AG04450 (cell line): Measurements from ENCODE around the gene KIAA1958. TPM values are rescaled to one million over a fixed set of nuclear protein-coding genes. Genes with fewer than 3 reads are reported as not detected.

Source experiments
- CTCF ChIA-PET: fragments of 300-600, 350-600 bp; formaldehyde crosslinking; extraction: SDS; loops from one replicate; lab custom pipeline; 2022; ENCODE audit warnings: antibody characterized with exemption, inconsistent platforms; lab: Charles Lee
- POLR2A ChIA-PET: fragments of 350-600 bp; formaldehyde crosslinking; extraction: SDS; loops from one replicate; lab custom pipeline; 2021; ENCODE audit warnings: antibody characterized with exemption, inconsistent platforms; lab: Yijun Ruan, JAX
- DNase-seq: peaks from one replicate; pipeline ENCODE4 v3.0.0-alpha.2; 2011; ENCODE audit warnings: low read depth, low spot score
- H3K27ac ChIP-seq: one replicate; pipeline ENCODE4 v1.5.1; 2012; ENCODE audit warnings: low read depth, low read length, control low read depth
- H3K27me3 ChIP-seq: one replicate; pipeline ENCODE4 v1.6.0; 2012; ENCODE audit warnings: low read length; ENCODE audit not compliant: control insufficient read depth, insufficient read depth
- H3K4me3 ChIP-seq: 2 replicates; pipeline ENCODE4 v1.5.1; 2011; ENCODE audit warnings: mild to moderate bottlenecking, low read depth, low read length, control low read depth
- H3K9me3 ChIP-seq: 2 replicates; pipeline ENCODE4 v1.5.1; 2012; ENCODE audit warnings: low read length; ENCODE audit not compliant: control insufficient read depth, insufficient read depth
- CTCF ChIP-seq: IDR thresholded peaks from 2 replicates; pipeline ENCODE4 v1.5.1; 2011; ENCODE audit warnings: low read depth, low read length, control low read depth, inconsistent platforms
- polyA plus RNA-seq: library from polyadenylated mRNA; depleted of rRNA; stranded (reverse); fragments of >200 nt; gene quantifications from 2 replicates; pipeline ENCODE4 v1.2.3, GENCODE V29; 2011

KIAA1958 gene
- polyA plus RNA-seq, 1 experiment: 0.88 TPM

- Histone ChIP-seq H3K27me3 (no peaks in the 10 kb centered on the region), H3K27ac (no peak overlapping the region), H3K4me3 (no peak overlapping the region), H3K9me3 (no peaks in the 10 kb centered on the region)
- no peak for TF ChIP-seq CTCF
- POLR2A ChIA-PET: interaction anchor here (0.6 kb wide), 1 partner anchor 9 kb away, joined by 3 read pairs; no protein-coding TSS in a partner anchor
- CTCF ChIA-PET: no interaction called here
- DNase-seq: no peak
Measured at GRCh38 chr9:112501287-112501686, 14.7 kb downstream of the KIAA1958 start.

GRCh38 chr9:112502175-112502946 lies 15.7 kb downstream of the KIAA1958 start:
- TF ChIP-seq CTCF: no peak
- no peaks in the 10 kb centered on the region for H3K9me3 ChIP-seq
- ChIA-PET POLR2A (no interaction called here), CTCF (no interaction called here)
- H3K27me3 ChIP-seq: no peaks in the 10 kb centered on the region
- DNase-seq: no peak
- no peak overlapping the region for H3K4me3 ChIP-seq
- H3K27ac ChIP-seq: no peak overlapping the region

DNA sequence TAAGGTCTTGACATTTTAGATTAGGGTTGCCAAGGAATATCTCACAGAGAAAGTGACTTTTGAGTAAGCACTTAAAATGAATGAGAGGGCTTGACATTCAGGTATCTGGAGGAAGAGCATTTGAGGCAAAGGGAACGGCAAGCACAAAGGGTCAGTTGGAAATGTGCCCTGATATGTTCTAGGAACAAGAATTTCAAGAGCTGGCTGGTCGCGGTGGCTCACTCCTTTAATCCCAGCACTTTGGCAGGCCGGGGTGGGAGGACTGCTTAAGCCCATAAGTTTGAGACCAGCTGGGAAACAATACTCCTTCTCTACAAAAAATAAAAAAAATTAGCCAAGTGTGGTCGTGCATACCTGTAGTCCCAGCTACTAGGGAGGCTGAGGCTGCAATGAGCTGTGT lies 16.5 kb downstream of the KIAA1958 start:
- Histone ChIP-seq H3K9me3 (no peaks in the 10 kb centered on the region), H3K4me3 (no peak overlapping the region), H3K27me3 (no peaks in the 10 kb centered on the region), H3K27ac (no peak overlapping the region)
- DNase-seq: no peak
- CTCF ChIA-PET: no interaction called here
- POLR2A ChIA-PET: no interaction called here
- TF ChIP-seq CTCF: no peak

DNA sequence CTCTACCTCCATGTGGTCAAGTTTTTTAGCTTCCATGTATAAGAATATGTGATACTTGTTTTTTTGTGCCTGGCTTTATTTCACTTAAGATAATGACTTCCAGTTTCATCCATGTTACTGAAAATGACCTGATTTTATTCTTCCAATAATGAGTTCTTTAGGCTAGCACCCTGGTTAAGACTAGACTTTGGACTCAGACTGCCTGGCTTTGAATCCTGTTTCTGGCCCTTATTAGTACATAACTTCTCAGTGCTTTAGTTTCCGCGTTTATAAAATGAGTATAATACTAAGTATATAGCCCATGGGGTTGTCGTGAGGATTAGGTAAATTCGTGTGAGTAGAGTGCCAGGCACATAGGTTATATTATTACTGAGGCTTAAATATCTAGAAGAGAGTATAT lies 18.5 kb downstream of the KIAA1958 start:
- no peak for TF ChIP-seq CTCF
- ChIA-PET POLR2A (no interaction called here), CTCF (no interaction called here)
- H3K4me3 ChIP-seq: no peak overlapping the region
- H3K9me3 ChIP-seq: no peaks in the 10 kb centered on the region
- no peaks in the 10 kb centered on the region for H3K27me3 ChIP-seq
- no peak for DNase-seq
- no peak overlapping the region for H3K27ac ChIP-seq

- Histone ChIP-seq H3K27me3 (no peaks in the 10 kb centered on the region), H3K27ac (no peak overlapping the region), H3K9me3 (no peaks in the 10 kb centered on the region), H3K4me3 (no peak overlapping the region)
- no peak for DNase-seq
- CTCF ChIA-PET: no interaction called here
- TF ChIP-seq CTCF: no peak
- POLR2A ChIA-PET: no interaction called here
Measured at GRCh38 chr9:112505607-112506006, 19.0 kb downstream of the KIAA1958 start.
